HG03571 (cell line): Measurements from ENCODE around the gene IRAK3.

Source experiments
- ATAC-seq: cut with Tn5 transposase; IDR thresholded peaks from one replicate; pipeline ENCODE4 v1.9.1; 2021; ENCODE audit not compliant: unreplicated experiment

IRAK3 gene

DNA sequence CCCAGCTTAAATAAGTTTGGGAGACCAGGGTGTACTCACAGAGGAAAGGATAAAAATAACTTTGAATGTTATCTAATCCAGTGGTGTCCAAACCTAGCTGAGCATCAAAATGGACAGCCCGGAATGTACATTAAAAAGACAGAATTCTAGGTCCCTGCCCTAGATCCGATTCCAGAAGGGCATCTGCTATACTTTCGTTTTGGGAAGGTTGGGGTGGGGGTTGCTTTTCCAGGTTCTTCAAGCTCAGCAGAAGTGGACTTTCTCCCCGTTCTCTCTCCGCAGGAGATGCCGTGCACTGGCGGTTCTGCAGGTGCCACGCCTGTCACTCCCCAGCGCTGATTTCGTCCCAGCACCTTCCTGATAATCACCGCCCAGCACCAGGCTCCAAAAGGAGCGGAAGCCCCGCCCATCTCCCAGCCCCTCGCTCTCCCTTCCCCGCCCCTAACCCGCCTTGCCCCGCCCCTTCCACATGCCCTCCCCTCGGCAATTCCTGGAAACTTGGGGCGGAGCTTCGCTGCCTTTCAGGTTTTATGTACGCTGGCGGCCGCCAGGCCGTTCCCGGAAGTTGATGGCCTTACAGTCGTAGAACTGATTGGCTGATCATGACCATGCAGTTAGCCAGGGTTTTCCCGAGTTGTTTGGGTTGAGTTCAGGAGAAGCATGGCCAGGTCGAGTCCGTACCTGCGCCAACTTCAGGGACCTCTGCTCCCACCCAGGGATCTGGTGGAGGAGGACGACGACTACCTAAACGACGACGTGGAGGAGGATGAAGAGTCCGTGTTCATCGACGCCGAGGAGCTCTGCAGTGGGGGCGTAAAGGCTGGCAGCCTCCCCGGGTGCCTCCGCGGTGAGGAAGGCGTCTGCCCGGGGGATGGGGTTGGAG, 113.2 kb downstream of the IRAK3 start, which contains the start of gene HELB:
HELB (plus strand) TSS at position 550 of the 883 bp plus-strand sequence; CDS start at position 661, 111 bp downstream.
- ATAC-seq: peak; percentile 95

DNA sequence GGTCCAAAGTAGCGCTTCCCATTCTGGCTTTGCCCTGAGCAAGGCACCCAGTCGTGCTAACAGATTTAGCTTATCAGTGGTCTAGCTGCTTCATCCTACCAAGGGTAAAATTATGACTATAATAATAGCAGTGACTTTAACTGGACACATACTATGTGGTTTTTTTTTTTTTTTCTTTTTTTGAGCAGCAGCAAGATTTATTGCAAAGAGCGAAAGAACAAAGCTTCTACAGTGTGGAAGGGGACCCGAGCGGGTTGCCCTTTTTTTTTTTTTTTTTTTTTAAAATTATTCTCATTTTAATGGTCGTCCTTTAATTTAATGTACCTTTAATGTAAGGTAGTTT, 113.8 kb downstream of the IRAK3 start:
- no peak for ATAC-seq

DNA sequence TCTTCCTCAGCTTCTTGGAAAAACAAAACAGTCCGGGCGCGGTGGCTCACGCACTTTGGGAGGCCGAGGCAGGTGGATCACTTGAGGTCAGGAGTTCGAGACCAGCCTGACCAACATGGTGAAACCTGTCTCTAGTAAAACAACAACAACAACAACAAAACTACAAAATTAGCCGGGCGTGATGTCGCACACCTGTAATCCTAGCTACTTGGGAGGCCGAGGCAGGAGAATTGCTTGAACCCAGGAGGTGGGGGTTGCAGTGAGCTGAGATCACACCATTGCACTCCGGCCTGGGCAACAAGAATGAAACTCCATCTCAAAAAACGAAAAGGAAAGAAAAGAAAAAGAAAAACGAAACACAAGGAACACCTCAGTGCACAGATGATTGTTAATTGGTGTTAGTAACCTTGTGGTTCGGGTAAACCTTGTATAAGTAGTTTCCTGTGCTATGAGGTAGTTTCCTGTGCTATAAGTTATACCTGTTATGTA, 114.3 kb downstream of the IRAK3 start:
- peak; percentile 50 for ATAC-seq
